Neuronal stem cell (in vitro differentiated cells): Measurements from ENCODE around the gene PLA2G15.
"Not testable (repeated sequence)": the region's sequence is repeated elsewhere in the genome, so short reads cannot be mapped to it uniquely, and the experiment has no call there.

Experiments used
- DNase-seq: peaks from one replicate; pipeline ENCODE4 v3.0.0-alpha.2; 2013; ENCODE audit warnings: low spot score
- H2AFZ ChIP-seq: one replicate; pipeline ENCODE4 v1.6.1; 2013; ENCODE audit warnings: mild to moderate bottlenecking, low read length, inconsistent platforms
- H2AK5ac ChIP-seq: 2 replicates; pipeline ENCODE4 v1.6.1; 2013; ENCODE audit warnings: low read depth, mild to moderate bottlenecking, inconsistent platforms, low read length, moderate library complexity, mixed read lengths
- H2BK120ac ChIP-seq: 2 replicates; pipeline ENCODE4 v1.6.1; 2013; ENCODE audit warnings: low read depth, mild to moderate bottlenecking, inconsistent platforms, low read length, moderate library complexity, mixed read lengths
- H2BK12ac ChIP-seq: one replicate; pipeline ENCODE4 v1.6.1; 2013; ENCODE audit warnings: low read length, inconsistent platforms
- H2BK15ac ChIP-seq: 2 replicates; pipeline ENCODE4 v1.6.1; 2013; ENCODE audit warnings: mild to moderate bottlenecking, low read length, inconsistent platforms, mixed read lengths
- H2BK5ac ChIP-seq: one replicate; pipeline ENCODE4 v1.6.1; 2013; ENCODE audit warnings: inconsistent platforms, mild to moderate bottlenecking, low read length, moderate library complexity
- H3K14ac ChIP-seq: one replicate; pipeline ENCODE4 v1.6.1; 2013; ENCODE audit warnings: low read length, inconsistent platforms
- H3K18ac ChIP-seq: 2 replicates; pipeline ENCODE4 v1.6.1; 2013; ENCODE audit warnings: low read length, inconsistent platforms
- H3K23ac ChIP-seq: 2 replicates; pipeline ENCODE4 v1.6.1; 2013; ENCODE audit warnings: low read depth, mild to moderate bottlenecking, mixed read lengths, low read length, inconsistent platforms; ENCODE audit not compliant: poor library complexity
- H3K27ac ChIP-seq: replicated peaks from 3 replicates; pipeline ENCODE4 v1.5.1; 2013; ENCODE audit warnings: low read length, inconsistent platforms
- H3K27me3 ChIP-seq, 3 experiments: 2 replicates each; pipeline ENCODE4 v1.6.1; 2013; ENCODE audit warnings: low read length in 3 of 3, mild to moderate bottlenecking in 2 of 3, inconsistent platforms in 1 of 3, low read depth in 1 of 3, mixed read lengths in 1 of 3, moderate library complexity in 1 of 3; ENCODE audit not compliant: control insufficient read depth in 3 of 3, insufficient read depth in 3 of 3
- H3K36me3 ChIP-seq, 2 donors: replicated peaks in 1 of 2; 2 replicates each; pipeline ENCODE4 v1.6.1; 2013; ENCODE audit warnings: low read length in 2 of 2; ENCODE audit not compliant: control insufficient read depth in 2 of 2, insufficient read depth in 2 of 2
- H3K4ac ChIP-seq: 2 replicates; pipeline ENCODE4 v1.6.1; 2013; ENCODE audit warnings: inconsistent platforms, mild to moderate bottlenecking, low read length, moderate library complexity
- H3K4me1 ChIP-seq, 2 donors: 1 replicate in 1 of 2; 2 replicates in 1 of 2; pipeline ENCODE4 v1.6.1; 2013; ENCODE audit warnings: low read length in 2 of 2, low read depth in 1 of 2; ENCODE audit not compliant: control insufficient read depth in 2 of 2, insufficient read depth in 1 of 2
- H3K4me2 ChIP-seq: one replicate; pipeline ENCODE4 v1.6.1; 2013; ENCODE audit warnings: mild to moderate bottlenecking, low read length, inconsistent platforms; ENCODE audit not compliant: insufficient read depth, poor library complexity, severe bottlenecking
- H3K4me3 ChIP-seq, 2 donors: 2 replicates each; pipeline ENCODE4 v1.5.1; 2013; ENCODE audit warnings: low read length in 2 of 2, mild to moderate bottlenecking in 2 of 2, inconsistent platforms in 1 of 2, moderate library complexity in 1 of 2
- H3K79me1 ChIP-seq: one replicate; pipeline ENCODE4 v1.6.1; 2013; ENCODE audit warnings: low read depth, mild to moderate bottlenecking, inconsistent platforms, low read length, moderate library complexity
- H3K9ac ChIP-seq: one replicate; pipeline ENCODE4 v1.6.1; 2013; ENCODE audit warnings: mild to moderate bottlenecking, low read depth, low read length, inconsistent platforms; ENCODE audit not compliant: poor library complexity
- H3K9me3 ChIP-seq, 2 donors: replicated peaks in 1 of 2; 2 replicates each; pipeline versions ENCODE3 to v1.6.1; 2013; ENCODE audit warnings: low read length in 2 of 2, mild to moderate bottlenecking in 2 of 2, inconsistent platforms in 1 of 2, low read depth in 1 of 2, mixed read lengths in 1 of 2, moderate library complexity in 1 of 2; ENCODE audit not compliant: control insufficient read depth in 2 of 2, insufficient read depth in 1 of 2
- H4K8ac ChIP-seq: one replicate; pipeline ENCODE4 v1.6.1; 2013; ENCODE audit warnings: low read depth, mild to moderate bottlenecking, inconsistent platforms, low read length, moderate library complexity
- H4K91ac ChIP-seq: one replicate; pipeline ENCODE4 v1.6.1; 2013; ENCODE audit warnings: low read length, low read depth, mild to moderate bottlenecking, inconsistent platforms; ENCODE audit not compliant: poor library complexity
- WGBS, 2 donors: extraction: QIAGEN DNeasy Blood & Tissue Kit; methylation state at CpG; one replicate each; pipeline ENCODE4 v1.1.7; 2013; ENCODE audit warnings: missing lambda C conversion rate in 2 of 2, mixed read lengths in 1 of 2; ENCODE audit not compliant: insufficient read length in 2 of 2, insufficient replicate concordance in 1 of 2; ENCODE audit errors: extremely low coverage in 2 of 2; 5-methylcytosine and 5-hydroxymethylcytosine counted together

Gene PLA2G15

GRCh38 chr16:68287276-68288251, 42.4 kb downstream of the PLA2G15 start:
- Histone ChIP-seq H3K4ac (no peak overlapping the region), H4K91ac (no peak overlapping the region), H3K4me1 (peaks cover 0 to 1% of the 10 kb centered on the region in 2 donors), H2BK5ac (no peak overlapping the region), H3K79me1 (peaks cover 4% of the 10 kb centered on the region), H3K27me3 (no peaks in the 10 kb centered on the region), H2BK12ac (no peak overlapping the region), H2BK15ac (no peak overlapping the region), H3K9me3 (no peaks in the 10 kb centered on the region), H3K4me2 (no peak overlapping the region), H3K4me3 (no peak overlapping the region), H3K27ac (no peak overlapping the region), H3K14ac (no peak overlapping the region), H3K18ac (no peak overlapping the region), H3K23ac (peak overlapping the region; percentile 26), H2AK5ac (no peak overlapping the region), H4K8ac (no peak overlapping the region), H2AFZ (no peak overlapping the region), H3K36me3 (peaks cover 11 to 61% of the 10 kb centered on the region in 2 donors), H2BK120ac (no peak overlapping the region), H3K9ac (no peak overlapping the region)
- no CpG with 5 or more reads among the region's 11 CpGs for WGBS, 2 donors
- no peak for DNase-seq

DNA sequence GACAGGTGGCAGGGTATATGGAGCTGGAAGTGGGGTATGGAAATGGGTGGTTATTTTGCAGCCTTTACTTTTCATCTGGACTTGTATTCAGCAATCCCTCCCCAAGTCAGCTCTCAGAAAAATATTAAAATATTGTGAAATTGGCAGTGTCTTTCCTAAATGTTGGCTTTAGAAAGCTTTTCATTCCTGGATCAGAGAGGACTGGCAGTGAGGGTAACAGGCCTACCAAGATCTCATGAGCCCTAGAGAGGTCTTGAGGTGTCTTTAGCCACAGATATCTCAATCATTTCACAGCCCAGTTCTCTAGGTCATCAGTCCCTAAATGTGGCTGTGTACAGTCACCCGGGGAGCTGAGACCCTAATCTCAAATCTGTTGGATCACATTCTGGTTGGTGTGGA, 43.1 kb downstream of the PLA2G15 start:
- H2AK5ac ChIP-seq = no peak overlapping the region
- no peak overlapping the region for H4K8ac ChIP-seq
- no peak overlapping the region for H3K9ac ChIP-seq
- H3K4me1 ChIP-seq = peaks cover 0 to 1% of the 10 kb centered on the region in 2 donors
- no peak for DNase-seq
- H2BK12ac ChIP-seq = no peak overlapping the region
- no peak overlapping the region for H2BK15ac ChIP-seq
- no peaks in the 10 kb centered on the region for H3K9me3 ChIP-seq
- H3K4me3 ChIP-seq = no peak overlapping the region
- no peak overlapping the region for H3K14ac ChIP-seq
- H4K91ac ChIP-seq = no peak overlapping the region
- no peak overlapping the region for H3K4ac ChIP-seq
- no peak overlapping the region for H3K4me2 ChIP-seq
- peaks cover 4% of the 10 kb centered on the region for H3K79me1 ChIP-seq
- no peak overlapping the region for H2AFZ ChIP-seq
- H3K27ac ChIP-seq = no peak overlapping the region
- H2BK120ac ChIP-seq = no peak overlapping the region
- H3K27me3 ChIP-seq = no peaks in the 10 kb centered on the region
- H3K23ac ChIP-seq = no peak overlapping the region
- peaks cover 11 to 60% of the 10 kb centered on the region in 2 donors for H3K36me3 ChIP-seq
- H2BK5ac ChIP-seq = no peak overlapping the region
- no CpG with 5 or more reads among the region's 1 CpG for WGBS, 2 donors
- no peak overlapping the region for H3K18ac ChIP-seq

DNA sequence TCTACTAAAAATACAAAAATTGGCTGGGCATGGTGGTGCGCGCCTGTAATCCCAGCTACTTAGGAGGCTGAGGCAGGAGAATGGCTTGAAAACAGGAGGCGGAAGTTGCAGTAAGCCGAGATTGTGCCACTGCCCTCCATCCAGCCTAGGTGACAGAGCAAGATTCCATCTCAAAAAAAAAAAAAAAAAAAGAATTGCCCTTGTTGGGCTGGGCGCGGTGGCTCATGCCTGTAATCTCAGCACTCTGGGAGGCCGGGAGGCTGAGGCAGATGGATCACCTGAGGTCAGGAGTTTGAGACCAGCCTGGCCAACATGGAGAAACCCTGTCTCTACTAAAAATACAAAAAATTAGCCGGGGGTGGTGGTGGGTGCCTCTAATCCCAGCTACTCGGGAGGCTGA, 43.6 kb downstream of the PLA2G15 start:
- not testable (repeated sequence) for H2AK5ac ChIP-seq, H3K9me3 ChIP-seq, H4K8ac ChIP-seq, H4K91ac ChIP-seq, H2BK15ac ChIP-seq, H3K23ac ChIP-seq, DNase-seq, H3K4ac ChIP-seq, H3K18ac ChIP-seq, H3K27me3 ChIP-seq, H3K4me1 ChIP-seq, H2BK5ac ChIP-seq, H3K27ac ChIP-seq, H2BK12ac ChIP-seq, H3K9ac ChIP-seq, H3K4me3 ChIP-seq, H3K14ac ChIP-seq, H2BK120ac ChIP-seq, H3K79me1 ChIP-seq, H3K4me2 ChIP-seq, H2AFZ ChIP-seq
- H3K36me3 ChIP-seq = peaks cover 14 to 59% of the 10 kb centered on the region in 2 donors
- no CpG with 5 or more reads among the region's 9 CpGs for WGBS, 2 donors

- Histone ChIP-seq H2BK120ac (no peak overlapping the region), H3K23ac (no peak overlapping the region), H3K27ac (no peak overlapping the region), H3K36me3 (peaks cover 14 to 62% of the 10 kb centered on the region in 2 donors), H2BK15ac (no peak overlapping the region), H3K14ac (no peak overlapping the region), H4K91ac (no peak overlapping the region), H2BK5ac (no peak overlapping the region), H2AK5ac (no peak overlapping the region), H3K9ac (no peak overlapping the region), H3K4me2 (no peak overlapping the region), H4K8ac (no peak overlapping the region), H3K4me1 (peaks cover 0 to 1% of the 10 kb centered on the region in 2 donors), H3K4me3 (no peak overlapping the region), H2AFZ (no peak overlapping the region), H3K79me1 (peaks cover 4% of the 10 kb centered on the region), H3K9me3 (no peaks in the 10 kb centered on the region), H3K4ac (no peak overlapping the region), H3K18ac (no peak overlapping the region), H3K27me3 (no peaks in the 10 kb centered on the region), H2BK12ac (no peak overlapping the region)
- DNase-seq = no peak
- WGBS, 2 donors = no CpG with 5 or more reads among the region's 2 CpGs
Observed at GRCh38 chr16:68289202-68289601, 44.0 kb downstream of the PLA2G15 start.
